ENCODE results near the gene ZNRF2. TPM values are rescaled to one million over a fixed set of nuclear protein-coding genes. Genes with fewer than 3 reads are reported as not detected.

The ZNRF2 gene

GRCh38 chr7:30413864-30414263 is 129.5 kb downstream of the ZNRF2 start:
- H3K14ac ChIP-seq (ENCODE audit: low read length), result no peak overlapping the region
- H3K36me3 ChIP-seq (replicated peaks in 1 of 2; ENCODE audit: control insufficient read depth in 2 of 2, insufficient read depth in 2 of 2, low read length in 2 of 2), result peaks cover 0 to 2% of the 10 kb centered on the region in 2 donors
- H2BK12ac ChIP-seq (ENCODE audit: low read length), result no peak overlapping the region
- no peak overlapping the region for H3K4ac ChIP-seq (ENCODE audit: low read length)
- no peak for DNase-seq (ENCODE audit: low spot score)
- no peak overlapping the region for H3K27ac ChIP-seq (replicated peaks; ENCODE audit: low read length)
- H3K4me3 ChIP-seq (ENCODE audit: low read length in 2 of 2), result peak overlapping the region in 1 of 2 donors; percentile 42
- no peak overlapping the region for H3K9ac ChIP-seq (ENCODE audit: low read depth, low read length, poor library complexity)
- no peak overlapping the region for H4K8ac ChIP-seq (ENCODE audit: low read depth, low read length)
- no peak overlapping the region for H2AK5ac ChIP-seq (ENCODE audit: low read depth, low read length)
- peaks cover 0 to 1% of the 10 kb centered on the region in 2 donors for H3K4me1 ChIP-seq (ENCODE audit: control insufficient read depth in 2 of 2, insufficient read depth in 1 of 2, low read depth in 1 of 2, low read length in 2 of 2)
- peaks cover 2 to 6% of the 10 kb centered on the region in 2 donors for H3K9me3 ChIP-seq (replicated peaks in 1 of 2; ENCODE audit: control insufficient read depth in 2 of 2, insufficient read depth in 1 of 2, low read depth in 1 of 2, low read length in 2 of 2)
- no peak overlapping the region for H3K18ac ChIP-seq (ENCODE audit: low read length)
- no CpG with 5 or more reads among the region's 7 CpGs for WGBS, 2 donors (ENCODE audit: extremely low coverage in 2 of 2, insufficient read length in 2 of 2, insufficient replicate concordance in 1 of 2)
- no peak overlapping the region for H2BK120ac ChIP-seq (ENCODE audit: low read depth, low read length)
- H3K23ac ChIP-seq (ENCODE audit: low read depth, low read length, poor library complexity), result no peak overlapping the region
- no peak overlapping the region for H3K4me2 ChIP-seq (ENCODE audit: insufficient read depth, low read length, poor library complexity, severe bottlenecking)
- no peak overlapping the region for H2AFZ ChIP-seq (ENCODE audit: low read length)
- no peaks in the 10 kb centered on the region for H3K79me1 ChIP-seq (ENCODE audit: low read depth, low read length)
- no peaks in the 10 kb centered on the region for H3K27me3 ChIP-seq (ENCODE audit: control insufficient read depth in 3 of 3, insufficient read depth in 3 of 3, low read depth in 1 of 3, low read length in 3 of 3)
- no peak overlapping the region for H4K91ac ChIP-seq (ENCODE audit: low read depth, low read length, poor library complexity)
- H2BK5ac ChIP-seq (ENCODE audit: low read length), result no peak overlapping the region
- H2BK15ac ChIP-seq (ENCODE audit: low read length), result no peak overlapping the region

Small RNA genes lying within 50 kb of the gene (small RNA-seq; reads per million reads assigned to genes)
- gene MIR550A1 (ENCODE audit: insufficient read depth), result not detected
